IMR-90 (cell line): ENCODE results near the gene DCAF5. TPM values are rescaled to one million over a fixed set of nuclear protein-coding genes. Genes with fewer than 3 reads are reported as not detected.

Experiments used
- ATAC-seq: fragments of 200-7000 bp; cut with Tn5 transposase; 2 replicates; pipeline ENCODE4 v1.9.1; 2020; ENCODE audit warnings: low read depth, mild to moderate bottlenecking, moderate library complexity
- BruUV-seq: library from RNA; stranded (reverse); fragments of 400-500 nt; replicated peaks from 2 replicates; lab custom pipeline; 2021; lab: Mats Ljungman, UMichigan
- CTCF ChIA-PET: fragments of 300-600 bp; formaldehyde crosslinking; extraction: SDS; loops from one replicate; lab custom pipeline; 2021; ENCODE audit warnings: antibody characterized with exemption; lab: Yijun Ruan, JAX
- POLR2A ChIA-PET: fragments of 300-600 bp; sonication (Branson Sonifier 250); formaldehyde crosslinking; loops from one replicate; lab custom pipeline; 2022; ENCODE audit warnings: antibody characterized with exemption; ENCODE audit not compliant: unreplicated experiment; lab: Charles Lee
- DNase-seq: peaks from one replicate; pipeline ENCODE4 v3.0.0; 2013
- H2AFZ ChIP-seq: replicated peaks from 2 replicates; pipeline ENCODE3; 2013; ENCODE audit warnings: low read length, mild to moderate bottlenecking; ENCODE audit not compliant: poor library complexity
- H2AK5ac ChIP-seq: 2 replicates; pipeline ENCODE4 v1.6.1; 2013; ENCODE audit warnings: low read depth, low read length, inconsistent platforms
- H2AK9ac ChIP-seq: replicated peaks from 2 replicates; pipeline ENCODE3; 2013; ENCODE audit warnings: mild to moderate bottlenecking, low read depth, low read length, moderate library complexity; ENCODE audit not compliant: poor library complexity
- H2BK120ac ChIP-seq: 2 replicates; pipeline ENCODE4 v1.6.1; 2013; ENCODE audit warnings: low read depth, low read length, inconsistent platforms
- H2BK15ac ChIP-seq: 3 replicates; pipeline ENCODE4 v1.6.1; 2013; ENCODE audit warnings: low read depth, low read length, inconsistent platforms
- H2BK20ac ChIP-seq: 2 replicates; pipeline ENCODE4 v1.6.1; 2013; ENCODE audit warnings: low read depth, mild to moderate bottlenecking, inconsistent platforms, low read length, moderate library complexity
- H2BK5ac ChIP-seq: 2 replicates; pipeline ENCODE4 v1.6.1; 2013; ENCODE audit warnings: mild to moderate bottlenecking, low read depth, low read length, inconsistent platforms; ENCODE audit not compliant: poor library complexity, severe bottlenecking
- H3K14ac ChIP-seq: replicated peaks from 2 replicates; pipeline ENCODE4 v1.6.1; 2013; ENCODE audit warnings: low read depth, low read length, inconsistent platforms
- H3K18ac ChIP-seq: 2 replicates; pipeline ENCODE4 v1.6.1; 2013; ENCODE audit warnings: low read depth, low read length, control low read depth
- H3K23ac ChIP-seq: 2 replicates; pipeline ENCODE4 v1.6.1; 2013; ENCODE audit warnings: low read depth, low read length, inconsistent platforms
- H3K27ac ChIP-seq: 2 replicates; pipeline ENCODE4 v1.5.1; 2013; ENCODE audit warnings: mild to moderate bottlenecking, control low read depth, low read length; ENCODE audit not compliant: insufficient read depth
- H3K27me3 ChIP-seq: 2 replicates; pipeline ENCODE4 v1.6.1; 2013; ENCODE audit warnings: low read length; ENCODE audit not compliant: control insufficient read depth, insufficient read depth
- H3K36me3 ChIP-seq: 2 replicates; pipeline ENCODE4 v1.6.1; 2013; ENCODE audit warnings: low read length, mixed read lengths; ENCODE audit not compliant: control insufficient read depth, insufficient read depth
- H3K4ac ChIP-seq: 2 replicates; pipeline ENCODE4 v1.6.1; 2013; ENCODE audit warnings: low read depth, low read length, inconsistent platforms
- H3K4me1 ChIP-seq: 2 replicates; pipeline ENCODE4 v1.6.1; 2013; ENCODE audit warnings: low read length, mixed read lengths; ENCODE audit not compliant: control insufficient read depth, insufficient read depth
- H3K4me2 ChIP-seq: 2 replicates; pipeline ENCODE4 v1.6.1; 2013; ENCODE audit warnings: low read depth, mild to moderate bottlenecking, control low read depth, low read length, moderate library complexity
- H3K4me3 ChIP-seq: 2 replicates; pipeline ENCODE4 v1.5.1; 2013; ENCODE audit warnings: low read depth, mild to moderate bottlenecking, control low read depth, low read length, moderate library complexity; ENCODE audit not compliant: insufficient read depth
- H3K56ac ChIP-seq: 2 replicates; pipeline ENCODE4 v1.6.1; 2013; ENCODE audit warnings: low read length, inconsistent platforms; ENCODE audit not compliant: insufficient read depth; ENCODE audit errors: extremely low read depth
- H3K79me1 ChIP-seq, 2 experiments: 2 replicates each; pipeline ENCODE4 v1.6.1; 2013; ENCODE audit warnings: low read length in 2 of 2, inconsistent platforms in 1 of 2, low read depth in 1 of 2
- H3K9ac ChIP-seq: 2 replicates; pipeline ENCODE4 v1.6.1; 2013; ENCODE audit warnings: low read depth, low read length, control low read depth
- H3K9me1 ChIP-seq: 2 replicates; pipeline ENCODE4 v1.6.1; 2013; ENCODE audit warnings: low read length, inconsistent platforms; ENCODE audit not compliant: insufficient read depth
- H3K9me3 ChIP-seq: 2 replicates; pipeline ENCODE4 v1.6.1; 2013; ENCODE audit warnings: low read length; ENCODE audit not compliant: control insufficient read depth, insufficient read depth
- H4K20me1 ChIP-seq: 2 replicates; pipeline ENCODE4 v1.6.1; 2013; ENCODE audit warnings: low read length, inconsistent platforms; ENCODE audit not compliant: insufficient read depth
- H4K5ac ChIP-seq: 2 replicates; pipeline ENCODE4 v1.6.1; 2013; ENCODE audit warnings: mild to moderate bottlenecking, low read depth, low read length, control low read depth
- H4K8ac ChIP-seq, 2 experiments: 2 replicates each; pipeline ENCODE4 v1.6.1; 2013; ENCODE audit warnings: low read depth in 2 of 2, low read length in 2 of 2, control low read depth in 1 of 2, inconsistent platforms in 1 of 2
- H4K91ac ChIP-seq: 2 replicates; pipeline ENCODE4 v1.6.1; 2013; ENCODE audit warnings: low read depth, low read length, inconsistent platforms; ENCODE audit not compliant: insufficient read depth
- BHLHE40 ChIP-seq: fragments of 150-350 bp; IDR thresholded peaks from 2 replicates; pipeline ENCODE4 v1.6.1; 2016; ENCODE audit warnings: mild to moderate bottlenecking, low read depth, low read length
- CEBPB ChIP-seq: IDR thresholded peaks from 2 replicates; pipeline ENCODE4 v1.6.1; 2012; ENCODE audit warnings: low read depth, low read length, improper control_type of control experiment
- MAZ ChIP-seq: IDR thresholded peaks from 2 replicates; pipeline ENCODE4 v1.6.1; 2012; ENCODE audit warnings: low read depth, mild to moderate bottlenecking, low read length, improper control_type of control experiment, moderate library complexity, borderline replicate concordance
- MXI1 ChIP-seq: IDR thresholded peaks from 2 replicates; pipeline ENCODE4 v1.6.1; 2012; ENCODE audit warnings: low read depth, mild to moderate bottlenecking, low read length, moderate library complexity, borderline replicate concordance
- RAD21 ChIP-seq: IDR thresholded peaks from 2 replicates; pipeline ENCODE4 v1.6.1; 2012; ENCODE audit warnings: low read length, improper control_type of control experiment
- RFX5 ChIP-seq: IDR thresholded peaks from 2 replicates; pipeline ENCODE4 v1.8.0; 2012; ENCODE audit warnings: low read depth, mild to moderate bottlenecking, low read length, moderate library complexity
- WGBS, 2 experiments: methylation state at CpG; one replicate each; pipeline versions ENCODE4 v1.1.5 to v1.1.7; 2013; ENCODE audit warnings: missing lambda C conversion rate in 2 of 2; ENCODE audit not compliant: insufficient read length in 1 of 2; ENCODE audit errors: extremely low coverage in 2 of 2; 5-methylcytosine and 5-hydroxymethylcytosine counted together
- dilution Hi-C: fragments of 300-500 bp; cut with HindIII; formaldehyde crosslinking; loops from one replicate; pipeline ENCODE4 v1.14.3; 2018; ENCODE audit warnings: low sequenced_read_pairs; ENCODE audit not compliant: unreplicated experiment
- in situ Hi-C: fragments of 300-500 bp; cut with MboI; formaldehyde crosslinking; loops from 3 replicates; pipeline ENCODE4 v1.14.3; 2019; ENCODE audit warnings: low sequenced_read_pairs, inconsistent platforms, mixed read lengths
- intact Hi-C: fragments of 100-400 bp; cut with micrococcal nuclease; formaldehyde crosslinking; loops from 2 replicates; pipeline ENCODE4 v1.10.0; 2022
- polyA plus RNA-seq, 3 experiments: library from polyadenylated mRNA; depleted of rRNA; stranded (reverse); fragments of >200 nt; gene quantifications; 2 replicates each; pipeline ENCODE4 v1.2.3, GENCODE V29; 2012; ENCODE audit warnings: low replicate concordance in 1 of 3
- total RNA-seq: library from RNA; depleted of rRNA; stranded (reverse); fragments of >200 nt; gene quantifications from 2 replicates; pipeline ENCODE4 v1.2.3, GENCODE V29; 2012
- TF ChIP-seq, protein P1 (sequence below): fragments of 150-350 bp; IDR thresholded peaks from 2 replicates; pipeline ENCODE4 v1.6.1; 2016; ENCODE audit warnings: low read depth, mild to moderate bottlenecking, low read length, moderate library complexity, borderline replicate concordance

The DCAF5 gene
- total and polyA plus RNA-seq, 2 of the 4 experiments (the other 2 are of a cell fraction), result 17.6 to 30.4 TPM

DNA sequence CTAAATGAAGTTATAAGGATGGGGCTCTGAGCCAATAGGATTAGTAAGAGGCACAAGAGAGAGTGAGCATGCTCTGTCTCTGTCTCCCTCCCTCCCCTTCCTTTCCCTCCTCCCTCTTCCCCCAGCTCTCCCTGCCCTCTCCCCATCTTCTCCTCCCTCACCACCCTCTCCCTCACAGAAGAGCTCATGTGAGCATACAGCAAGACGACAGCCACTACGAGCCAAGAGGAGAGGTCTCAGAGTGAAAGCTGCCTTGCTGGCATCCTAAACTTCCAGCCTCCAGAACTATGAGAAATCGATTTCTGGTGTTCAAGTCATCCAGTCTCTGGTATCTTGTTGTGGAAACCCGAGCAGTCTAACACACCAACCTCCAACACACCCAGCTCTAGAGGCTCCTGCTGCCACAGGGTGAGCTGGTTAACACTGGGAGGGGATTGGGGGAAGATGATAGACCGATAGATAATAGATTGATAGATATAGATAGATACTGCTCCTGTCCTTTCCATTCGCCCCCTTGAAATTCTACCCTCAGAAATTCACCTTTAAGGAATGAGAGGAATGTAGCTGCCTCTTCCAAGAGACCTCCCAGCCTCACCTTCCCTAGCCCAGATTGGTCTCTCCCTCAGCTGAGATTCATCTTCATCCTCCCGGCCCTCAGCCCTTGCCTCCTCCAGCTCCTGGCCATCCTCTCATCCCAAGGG lies 148.0 kb downstream of the DCAF5 start:
- in situ Hi-C loops (no loop called here), dilution Hi-C loops (no loop called here), intact Hi-C loops (no loop called here)
- no TSS peak for BruUV-seq
- Histone ChIP-seq H3K36me3 (no peaks in the 10 kb centered on the region), H3K9me1 (peaks cover 19% of the 10 kb centered on the region), H2BK120ac (peak overlapping the region; percentile 82; the same call in 1 of the 2 replicates), H3K23ac (peak overlapping the region; percentile 63; the same call in 1 of the 2 replicates), H2BK5ac (peak overlapping the region; percentile 18), H3K4ac (peak overlapping the region; percentile 68), H3K27me3 (no peaks in the 10 kb centered on the region), H3K4me3 (no peak overlapping the region), H4K8ac (peak overlapping the region in 1 of 2 experiments; percentile 73; a peak in 2 of 4 replicates), H4K5ac (peak overlapping the region; percentile 80), H2AK5ac (peak overlapping the region; percentile 89), H4K20me1 (no peaks in the 10 kb centered on the region), H4K91ac (peak overlapping the region; percentile 51), H3K18ac (peak overlapping the region; percentile 81), H2BK20ac (peak overlapping the region; percentile 58), H3K14ac (peak overlapping the region; percentile 67; the same call in 1 of the 2 replicates), H3K9ac (peak overlapping the region; percentile 14; the same call in 1 of the 2 replicates), H3K9me3 (no peaks in the 10 kb centered on the region), H3K4me2 (peak overlapping the region; percentile 50), H3K79me1 (peaks cover 0 to 14% of the 10 kb centered on the region in 2 experiments; a peak in 2 of 4 replicates), H2AFZ (peak overlapping the region; percentile 85), H2BK15ac (peak overlapping the region; percentile 29; the same call in 2 of the 3 replicates), H3K56ac (no peak overlapping the region), H3K4me1 (peaks cover 20% of the 10 kb centered on the region), H2AK9ac (peak overlapping the region; percentile 21), H3K27ac (no peak overlapping the region)
- ChIA-PET CTCF (no interaction called here), POLR2A (interaction anchor here (0.6 kb wide), 2 partner anchors 44 to 138 kb away, joined by 3 to 6 read pairs; no protein-coding TSS in a partner anchor)
- ATAC-seq (peak; percentile 67), DNase-seq (peak; percentile 43)
- 60% methylated on average over 1 of the region's 7 CpGs; no CpG with 5 or more reads in 1 of the 2 experiments for WGBS, 2 experiments
- TF ChIP-seq MXI1, result no peak
- TF ChIP-seq, protein P1, sequence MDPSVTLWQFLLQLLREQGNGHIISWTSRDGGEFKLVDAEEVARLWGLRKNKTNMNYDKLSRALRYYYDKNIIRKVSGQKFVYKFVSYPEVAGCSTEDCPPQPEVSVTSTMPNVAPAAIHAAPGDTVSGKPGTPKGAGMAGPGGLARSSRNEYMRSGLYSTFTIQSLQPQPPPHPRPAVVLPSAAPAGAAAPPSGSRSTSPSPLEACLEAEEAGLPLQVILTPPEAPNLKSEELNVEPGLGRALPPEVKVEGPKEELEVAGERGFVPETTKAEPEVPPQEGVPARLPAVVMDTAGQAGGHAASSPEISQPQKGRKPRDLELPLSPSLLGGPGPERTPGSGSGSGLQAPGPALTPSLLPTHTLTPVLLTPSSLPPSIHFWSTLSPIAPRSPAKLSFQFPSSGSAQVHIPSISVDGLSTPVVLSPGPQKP, result no peak
- no peak for TF ChIP-seq CEBPB
- TF ChIP-seq MAZ, result no peak
- TF ChIP-seq BHLHE40, result no peak
- no peak for TF ChIP-seq RAD21
- TF ChIP-seq RFX5, result no peak
